Measurements from ENCODE around the gene COL8A1.
"Not testable (repeated sequence)": the region's sequence is repeated elsewhere in the genome, so short reads cannot be mapped to it uniquely, and the experiment has no call there.

Gene COL8A1

DNA sequence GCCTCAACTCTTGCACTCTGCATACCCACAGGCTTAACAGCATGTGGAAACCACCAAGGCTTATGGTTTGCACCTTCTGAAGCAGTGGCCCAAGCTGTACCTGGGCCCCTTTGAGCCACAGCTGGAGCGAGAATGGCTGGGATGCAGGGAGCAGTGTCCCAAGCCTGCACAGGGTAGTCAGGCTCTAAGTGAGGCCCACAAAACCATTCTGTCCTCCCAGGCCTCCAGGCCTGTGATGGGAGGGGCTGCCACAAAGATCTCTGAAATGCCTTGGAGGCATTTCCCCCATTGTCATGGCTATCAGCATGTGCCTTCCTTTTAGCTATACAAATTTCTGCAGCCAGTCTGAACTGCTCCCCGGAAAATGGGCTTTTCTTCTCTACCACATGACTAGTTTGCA lies 166.8 kb downstream of the COL8A1 start:
- DNase-seq (ENCODE audit: low read depth): no peak

DNA sequence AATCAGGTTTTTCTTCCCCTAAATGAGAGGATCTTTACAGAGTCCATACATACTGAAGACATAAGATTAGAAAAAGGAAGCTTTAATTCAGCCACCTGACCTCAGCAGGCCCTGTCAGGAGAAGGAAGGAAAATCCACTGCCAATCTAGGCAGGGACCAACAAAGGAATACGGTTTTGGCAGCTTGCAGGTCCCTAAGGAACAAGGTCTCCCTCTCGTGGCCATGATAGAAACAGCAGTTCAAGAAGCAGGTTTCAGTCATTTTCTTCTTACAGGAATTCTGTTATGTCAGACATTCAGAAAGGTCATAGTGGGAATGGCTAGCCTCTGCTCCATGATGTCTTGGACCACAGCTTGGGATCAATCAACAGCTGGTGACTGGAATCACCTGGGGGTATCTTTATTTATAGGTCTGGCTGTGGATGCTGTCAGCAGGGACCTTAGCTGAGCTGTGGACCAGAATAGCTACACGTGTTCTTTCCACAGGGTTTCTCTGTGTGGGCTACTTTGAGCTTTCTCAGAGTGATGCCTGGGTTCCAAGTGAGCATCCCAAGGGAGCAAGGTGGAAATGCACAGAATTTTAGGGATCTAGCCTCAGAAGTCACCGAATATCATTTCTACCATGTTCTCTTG lies 169.9 kb downstream of the COL8A1 start:
- DNase-seq (ENCODE audit: low read depth): peak; percentile 78

DNA sequence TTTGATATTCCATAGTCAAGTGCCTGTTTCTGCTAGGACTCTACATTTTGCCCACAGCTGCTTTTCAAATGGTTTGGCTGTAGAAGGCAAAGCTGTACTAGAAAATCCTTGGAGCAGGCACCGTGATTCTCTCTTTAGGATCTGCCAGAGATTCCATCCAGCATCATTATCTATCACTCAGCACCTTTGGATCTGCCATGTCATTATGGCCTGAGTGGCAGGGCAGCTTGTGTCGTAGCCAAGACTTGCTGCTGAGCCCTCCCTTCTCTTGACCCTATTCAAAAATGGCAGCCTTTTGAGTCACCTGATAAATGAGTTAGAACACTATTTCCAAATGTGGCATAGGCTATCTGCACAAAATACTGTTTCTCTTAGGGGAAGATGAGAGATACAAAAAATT lies 171.2 kb downstream of the COL8A1 start:
- DNase-seq (ENCODE audit: low read depth): no peak

DNA sequence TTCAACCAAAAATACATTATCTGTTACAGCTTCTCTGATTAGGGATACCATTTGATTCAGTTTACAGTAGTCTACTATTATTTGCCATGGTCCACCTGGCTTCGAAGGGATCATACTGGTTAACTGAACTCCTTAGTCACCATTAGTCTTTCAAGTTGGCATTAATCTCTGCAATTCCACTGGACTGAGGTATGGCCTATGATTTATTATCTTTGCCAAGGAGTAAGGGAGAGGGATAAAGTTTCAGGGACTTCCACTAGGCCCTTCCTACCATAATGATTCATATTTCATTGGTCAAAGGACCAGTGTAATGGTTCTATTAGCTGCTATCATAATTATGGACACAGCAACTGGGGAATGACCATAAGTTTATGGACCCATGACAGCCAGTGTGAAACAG lies 172.0 kb downstream of the COL8A1 start:
- no peak for DNase-seq (ENCODE audit: low read depth)

DNA sequence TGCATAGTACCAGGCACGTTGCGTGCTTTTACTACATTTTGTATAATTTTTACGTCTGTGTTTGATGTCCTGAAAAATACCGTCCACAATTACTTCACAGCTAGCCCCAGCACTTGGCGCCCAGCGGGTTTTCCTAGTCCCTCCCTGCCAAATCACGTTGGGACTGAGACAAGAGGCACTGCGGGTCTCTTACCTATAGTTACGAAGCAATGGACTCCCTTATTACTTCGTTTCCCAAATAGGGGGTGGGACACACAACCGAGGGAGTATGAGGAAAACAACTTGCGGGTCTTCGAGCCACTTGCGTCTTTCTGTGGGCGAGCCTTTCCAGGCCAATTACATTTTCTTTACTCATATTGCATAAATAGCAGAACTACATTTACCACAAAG lies 178.6 kb downstream of the COL8A1 start:
- DNase-seq (ENCODE audit: low read depth): no peak

DNA sequence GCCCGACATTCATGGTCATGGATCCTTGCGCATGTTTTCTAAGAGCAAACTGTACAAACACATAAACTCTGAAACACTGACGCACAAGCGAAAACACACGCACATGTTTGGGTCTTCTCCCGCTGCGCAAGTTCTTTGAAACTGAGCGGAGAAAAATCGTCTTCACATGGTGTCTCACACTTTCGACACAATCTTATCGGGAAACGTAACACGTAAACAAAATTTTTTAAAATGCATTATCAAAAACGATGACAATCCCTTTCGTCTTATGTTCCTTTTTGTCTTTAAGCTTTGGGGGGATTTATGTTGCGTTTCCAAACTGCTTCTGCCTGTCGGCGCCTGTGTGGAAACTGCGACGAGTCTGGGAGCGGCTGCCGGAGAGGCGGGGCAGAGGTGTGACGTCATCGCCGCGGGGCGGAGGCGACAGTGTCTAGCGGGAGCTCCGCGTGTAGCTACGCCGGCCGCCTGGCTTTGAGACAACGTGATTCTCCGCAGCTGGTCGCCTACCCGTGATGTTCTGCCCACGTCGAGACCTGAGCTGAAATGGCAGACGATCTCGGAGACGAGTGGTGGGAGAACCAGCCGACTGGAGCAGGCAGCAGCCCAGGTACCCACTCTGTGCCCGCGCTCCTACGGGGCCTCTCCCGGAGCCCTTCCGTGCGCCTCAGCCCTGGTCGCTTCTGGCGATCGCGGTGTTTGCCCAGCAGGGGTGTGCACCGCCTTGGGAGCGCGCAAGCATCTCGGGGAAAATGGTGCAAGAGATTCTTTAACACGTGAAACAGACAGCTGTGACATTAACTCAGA lies 179.2 kb downstream of the COL8A1 start, which contains the start of gene CMSS1:
CMSS1 (plus strand) TSS at position 426 of the 804 bp plus-strand sequence.
- peak; percentile 90 for DNase-seq (ENCODE audit: low read depth)

DNA sequence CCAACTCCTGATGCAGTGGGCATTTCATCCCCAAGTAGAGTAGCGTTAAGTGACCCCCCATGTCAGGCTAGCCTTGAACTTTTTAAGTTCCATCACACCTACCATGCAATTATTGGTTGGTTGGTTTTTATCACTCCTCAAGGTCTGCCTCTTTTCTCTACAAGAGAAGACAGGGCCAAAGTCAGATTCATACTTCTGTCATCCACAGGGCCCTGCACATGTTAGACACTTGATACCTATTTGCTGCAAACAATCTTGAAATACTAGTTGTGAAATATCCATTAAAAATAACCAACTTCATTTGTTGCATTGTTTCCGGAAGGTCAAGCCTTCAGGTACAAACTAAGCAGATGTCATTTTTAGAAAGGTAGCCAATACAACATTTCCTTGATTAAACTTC lies 180.4 kb downstream of the COL8A1 start:
- peak; percentile 3 for DNase-seq (ENCODE audit: low read depth)

DNA sequence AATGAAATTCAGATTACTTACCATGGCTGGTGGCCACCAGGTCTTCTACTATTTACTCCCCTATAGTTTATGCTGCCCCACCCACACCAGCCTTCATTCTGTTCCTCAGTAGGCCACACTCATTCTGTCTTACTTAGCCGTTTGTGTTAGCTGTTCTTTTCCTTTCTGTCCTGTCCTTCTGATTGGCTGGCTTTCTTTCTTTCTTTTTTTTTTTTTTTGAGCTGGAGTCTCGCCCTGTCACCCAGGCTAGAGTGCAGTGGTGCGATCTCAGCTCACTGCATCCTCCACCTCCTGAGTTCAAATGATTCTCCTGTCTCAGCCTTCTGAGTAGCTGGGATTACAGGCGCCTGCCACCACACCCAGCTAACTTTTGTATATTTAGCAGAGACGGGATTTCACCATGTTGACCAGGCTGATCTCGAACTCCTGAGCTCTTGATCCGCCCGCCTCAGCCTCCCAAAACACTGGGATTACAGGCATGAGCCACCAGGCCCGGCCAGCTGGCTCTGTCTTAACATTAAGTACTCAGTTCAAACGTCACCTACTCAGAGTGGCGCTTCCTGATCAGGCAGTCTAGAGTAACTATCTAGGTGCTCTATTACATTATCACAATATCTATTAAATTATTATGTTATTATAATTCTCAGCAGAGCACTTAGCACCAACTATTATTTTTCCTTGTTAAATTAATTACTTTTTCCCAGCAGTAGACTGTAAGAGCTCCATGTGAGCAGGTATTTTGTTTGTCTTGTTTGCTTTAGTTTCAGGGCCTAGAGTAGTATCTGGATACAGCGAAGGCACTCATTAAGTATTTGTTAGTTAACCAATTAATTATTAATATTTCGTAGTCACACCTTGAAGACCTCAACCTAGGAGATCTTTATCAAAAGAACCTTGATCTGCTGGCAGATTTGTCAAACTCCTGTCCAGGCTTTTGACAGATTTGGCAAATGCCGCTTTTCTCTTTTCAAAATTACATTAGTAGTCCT lies 185.6 kb downstream of the COL8A1 start:
- DNase-seq (ENCODE audit: low read depth): no peak

DNA sequence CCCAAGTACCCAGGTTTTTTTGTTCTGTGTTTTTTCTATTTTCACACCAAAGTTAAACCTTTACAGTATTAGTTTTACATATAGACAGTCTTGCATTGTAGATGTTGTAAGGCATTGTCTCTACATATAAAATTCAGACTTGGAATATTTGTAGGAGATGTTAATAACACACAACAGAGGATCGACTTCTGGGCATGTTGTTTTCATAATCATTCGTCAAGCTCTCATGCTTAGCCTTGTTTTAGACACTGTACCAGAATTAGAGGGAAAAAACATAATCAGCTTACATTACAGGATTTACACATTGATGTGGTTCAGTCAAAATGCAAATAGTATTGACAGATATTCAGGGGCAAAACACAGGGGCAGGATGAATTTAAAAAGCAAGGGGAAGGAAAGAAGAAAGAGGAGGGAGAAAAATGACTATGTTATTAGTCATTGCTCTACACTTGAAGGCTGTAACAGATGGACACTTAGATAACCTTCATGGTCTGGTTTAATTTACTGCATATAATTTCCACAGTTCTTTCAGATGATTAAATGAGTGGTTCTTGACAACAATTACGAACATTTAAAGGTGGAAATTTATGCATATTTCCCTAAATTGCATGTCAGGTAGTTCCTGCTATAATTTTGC lies 186.7 kb downstream of the COL8A1 start:
- DNase-seq (ENCODE audit: low read depth): no peak

DNA sequence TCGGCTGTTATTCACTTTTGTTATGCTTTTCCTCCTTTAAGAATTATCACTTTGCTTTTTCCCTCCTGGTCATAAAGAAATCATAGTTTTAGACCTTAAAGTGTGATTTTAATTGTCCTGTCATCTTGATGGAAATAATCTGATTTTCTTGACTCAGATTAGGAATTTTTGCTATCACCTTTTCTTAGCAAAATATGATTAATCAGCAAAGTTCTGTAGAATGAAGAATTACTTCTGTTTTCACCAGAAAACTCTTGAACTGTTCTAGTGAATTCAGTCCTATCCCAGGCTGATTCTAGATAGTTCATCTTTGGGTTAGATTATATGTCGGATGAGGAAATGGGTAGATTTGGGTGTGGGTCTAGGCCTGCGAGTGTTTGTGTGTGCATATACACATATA lies 191.4 kb downstream of the COL8A1 start:
- DNase-seq (ENCODE audit: low read depth): no peak

DNA sequence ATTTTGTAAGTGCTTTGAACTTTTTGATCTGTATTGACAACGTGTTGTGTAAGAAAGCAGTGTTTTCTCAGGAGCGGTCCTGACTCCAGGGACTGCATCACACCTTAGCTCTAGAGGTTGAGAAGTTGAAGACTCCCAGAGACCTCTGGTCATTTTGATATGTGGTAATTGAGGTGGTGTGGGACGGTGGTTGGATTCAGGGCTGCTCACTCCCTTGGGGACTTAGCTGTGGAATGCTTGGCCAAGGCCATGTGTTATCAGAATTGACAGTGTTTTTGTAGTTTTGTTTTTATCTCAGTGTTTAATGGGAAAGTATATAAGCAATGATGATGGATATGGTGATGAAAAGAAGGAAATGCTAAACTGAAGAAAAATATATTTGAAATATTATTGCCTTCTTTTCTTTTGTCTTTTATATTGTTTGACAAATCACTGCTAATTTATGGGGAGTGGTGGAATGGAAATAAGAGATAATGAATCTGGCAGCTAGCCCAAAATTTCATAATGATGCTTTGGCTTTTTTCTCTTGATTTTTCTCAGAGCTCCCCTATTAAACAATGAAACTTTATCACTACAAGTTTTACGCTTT lies 195.3 kb downstream of the COL8A1 start:
- DNase-seq (ENCODE audit: low read depth): no peak

DNA sequence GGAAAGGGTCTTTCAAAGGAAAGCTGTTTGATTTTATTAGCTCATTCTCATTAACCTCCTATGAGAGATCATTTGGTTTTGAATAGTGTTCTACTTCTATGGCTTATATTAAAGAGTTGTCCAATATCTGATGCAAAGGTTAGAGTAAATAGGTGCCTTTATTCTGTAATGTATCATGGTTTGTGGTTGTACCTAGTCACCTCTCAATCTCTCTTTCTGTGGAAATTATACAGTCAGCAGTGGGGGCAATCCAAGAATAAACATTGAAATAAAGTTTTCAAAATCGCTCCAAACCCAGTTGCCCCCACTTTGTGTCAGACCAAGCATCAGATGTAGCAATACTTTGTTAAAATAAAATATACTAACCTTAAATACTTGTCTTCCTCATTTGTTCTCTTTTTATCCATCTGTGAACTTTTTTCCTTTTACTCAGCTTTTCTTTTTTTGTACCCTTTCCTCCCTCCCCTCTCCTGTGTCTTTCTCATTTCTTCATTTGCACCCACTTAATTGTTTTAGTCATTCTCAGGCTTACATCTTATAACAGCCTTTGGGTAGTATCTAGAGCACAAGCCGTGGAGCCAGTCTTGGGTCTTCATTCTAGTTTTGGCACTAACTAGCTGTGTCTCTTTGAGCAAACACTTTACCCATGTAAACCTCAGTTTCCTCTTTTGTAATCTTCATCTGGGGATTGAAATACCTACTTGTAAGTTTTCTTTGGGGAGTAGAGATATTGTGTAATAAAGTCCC lies 196.0 kb downstream of the COL8A1 start:
- no peak for DNase-seq (ENCODE audit: low read depth)

DNA sequence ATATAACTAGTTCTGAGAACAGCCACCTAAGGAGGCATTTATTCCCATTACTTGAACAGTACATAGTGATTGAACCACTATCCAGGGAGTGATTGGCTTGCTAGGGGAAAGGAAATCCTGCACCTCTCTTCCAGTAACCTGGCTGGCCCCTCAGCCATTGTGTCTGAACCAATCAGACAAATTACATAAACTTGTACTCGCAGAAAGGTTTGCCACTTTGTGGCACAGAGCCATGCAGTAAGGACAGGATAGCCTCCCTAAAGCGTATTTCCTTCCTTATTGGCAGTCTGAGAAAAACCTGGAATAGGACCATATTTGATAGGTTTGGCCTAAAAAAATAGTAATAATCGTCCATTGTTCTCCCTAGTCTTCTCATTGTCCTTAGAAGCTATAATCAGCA lies 198.3 kb downstream of the COL8A1 start:
- DNase-seq (ENCODE audit: low read depth): no peak

DNA sequence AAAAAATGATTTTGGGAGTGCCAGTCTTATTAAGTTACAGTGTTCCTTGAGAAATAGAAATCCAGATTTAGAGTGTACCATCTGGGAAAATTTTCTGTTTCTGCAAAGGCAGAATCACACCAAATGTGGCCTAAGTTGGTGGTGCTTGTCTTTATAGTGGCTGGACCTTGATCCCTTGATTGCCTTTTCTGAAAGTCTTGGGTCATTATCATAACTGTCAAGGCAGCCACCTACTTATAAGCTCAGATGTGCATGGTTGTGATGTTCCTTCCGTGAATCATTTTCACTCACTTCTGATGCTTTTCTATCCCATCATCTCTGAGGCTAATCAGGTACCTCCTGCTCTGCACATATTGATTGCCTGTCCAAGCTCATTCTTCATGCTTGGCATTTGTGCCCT lies 199.3 kb downstream of the COL8A1 start:
- no peak for DNase-seq (ENCODE audit: low read depth)

DNA sequence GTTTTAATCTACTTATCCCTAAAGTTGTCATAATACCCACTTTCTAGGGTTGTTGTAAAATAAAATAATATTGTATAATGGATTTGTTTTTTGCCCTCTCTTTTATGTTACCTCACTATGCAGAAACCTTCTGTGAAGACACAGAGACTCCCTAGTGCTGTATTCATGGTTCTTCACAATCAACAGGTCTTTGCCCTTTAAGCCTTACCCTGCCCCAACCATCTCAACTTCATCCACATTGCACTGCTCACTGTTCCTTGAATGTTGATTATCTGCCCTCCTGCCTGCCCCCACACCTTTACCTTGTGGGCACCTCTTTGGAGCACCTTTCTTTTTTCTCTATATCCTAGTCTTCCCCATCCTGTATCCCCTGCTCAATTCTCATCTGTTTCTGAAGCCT lies 200.4 kb downstream of the COL8A1 start:
- DNase-seq (ENCODE audit: low read depth): no peak

DNA sequence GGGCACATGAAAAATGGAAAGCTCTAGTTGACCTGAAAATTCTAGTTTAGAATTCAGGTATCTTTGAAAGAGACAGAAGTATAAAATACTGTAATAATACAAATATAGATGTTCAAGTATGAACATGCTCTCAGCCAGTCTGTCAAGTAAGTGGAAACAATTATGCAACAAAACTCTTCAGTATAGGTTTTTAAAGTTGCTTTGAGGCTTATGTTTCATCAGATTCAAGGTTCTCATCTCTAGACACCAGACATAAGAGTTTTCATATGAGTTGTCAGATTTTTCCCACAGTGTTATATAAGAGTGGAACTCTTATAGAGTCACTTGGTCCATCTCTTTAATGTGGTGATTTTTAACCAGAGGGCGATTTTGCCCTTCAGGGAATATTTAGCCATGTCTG lies 201.2 kb downstream of the COL8A1 start:
- no peak for DNase-seq (ENCODE audit: low read depth)

DNA sequence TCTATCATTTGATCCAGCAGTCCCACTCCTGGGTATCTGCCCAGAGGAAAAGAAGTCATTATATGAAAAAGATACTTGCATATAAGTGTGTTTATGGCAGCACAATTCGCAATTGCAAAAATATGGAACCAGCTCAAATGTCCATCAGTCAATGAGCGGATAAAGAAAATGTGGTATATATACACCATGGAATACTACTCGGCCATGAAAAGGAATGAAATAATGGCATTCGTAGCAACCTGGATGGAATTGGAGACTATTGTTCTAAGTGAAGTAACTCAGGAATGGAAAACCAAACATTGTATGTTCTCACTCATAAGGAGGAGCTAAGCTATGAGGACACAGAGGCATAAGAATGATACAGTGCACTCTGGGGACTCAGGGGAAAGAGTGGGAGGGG lies 203.6 kb downstream of the COL8A1 start:
- DNase-seq (ENCODE audit: low read depth): not testable (repeated sequence)

DNA sequence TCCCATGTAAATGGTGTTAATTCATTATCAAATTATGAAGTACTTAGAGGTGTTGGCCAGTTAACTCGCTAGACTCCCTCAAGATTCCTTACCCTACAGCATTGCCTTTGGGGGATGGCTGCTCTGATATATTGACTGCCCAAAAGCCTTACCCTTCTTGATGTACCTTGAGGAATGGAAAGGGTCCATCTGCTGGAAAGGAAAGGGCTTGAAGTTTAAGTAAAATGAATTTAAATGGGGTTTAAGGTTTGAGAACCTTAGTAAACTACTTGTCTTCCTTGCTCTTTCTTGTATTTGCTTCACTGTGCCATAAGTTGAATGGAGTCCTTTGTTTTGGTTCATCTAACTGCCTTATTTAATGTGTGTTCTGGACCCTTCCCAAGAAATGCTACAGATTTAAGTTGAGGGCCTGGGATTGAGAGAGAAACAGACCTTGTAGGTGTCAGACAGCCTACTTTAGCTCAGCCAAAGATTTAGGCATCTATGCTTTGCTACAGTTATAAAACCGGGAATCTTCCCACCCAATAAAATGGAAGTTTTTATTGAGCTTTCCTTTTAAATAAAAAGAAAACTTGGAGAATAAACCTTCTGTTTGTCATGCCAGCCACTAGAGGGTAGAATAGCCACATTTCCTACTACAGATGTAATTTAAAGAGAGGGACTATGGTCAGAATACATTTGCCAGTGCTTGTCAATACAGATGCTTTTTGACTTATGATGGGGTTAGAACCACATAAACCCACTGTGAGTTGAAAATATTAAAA lies 204.6 kb downstream of the COL8A1 start:
- peak; percentile 54 for DNase-seq (ENCODE audit: low read depth)

DNA sequence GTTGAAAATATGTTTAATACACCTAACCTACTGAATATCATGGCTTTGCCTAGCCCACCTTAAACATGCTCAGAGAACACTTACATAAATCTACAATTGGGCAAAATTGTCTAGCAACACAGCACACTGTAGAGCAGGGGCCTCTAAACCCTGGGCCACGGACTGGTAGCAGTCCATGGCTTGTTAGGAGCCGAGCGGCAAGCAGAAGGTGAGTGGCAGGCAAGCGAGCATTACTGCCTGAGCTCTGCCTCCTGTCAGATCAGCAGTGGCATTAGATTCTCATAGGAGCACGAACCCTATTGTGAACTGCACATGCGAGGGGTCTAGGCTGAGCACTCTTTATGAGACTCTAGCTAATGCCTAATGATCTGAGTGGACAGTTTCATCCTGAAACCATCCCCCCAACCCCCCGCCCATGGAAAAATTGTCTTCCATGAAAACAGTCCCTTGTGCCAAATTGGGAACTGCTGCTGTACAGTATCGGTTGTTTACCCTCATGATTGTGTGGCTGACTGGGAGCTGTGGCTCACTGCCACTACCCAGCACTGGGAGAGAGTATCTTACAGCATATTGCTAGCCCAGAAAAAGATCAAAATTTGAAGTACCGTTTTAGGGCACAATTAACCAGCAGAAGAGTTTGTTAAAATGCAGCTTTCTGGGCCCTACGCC lies 205.3 kb downstream of the COL8A1 start:
- DNase-seq (ENCODE audit: low read depth): peak; percentile 8

DNA sequence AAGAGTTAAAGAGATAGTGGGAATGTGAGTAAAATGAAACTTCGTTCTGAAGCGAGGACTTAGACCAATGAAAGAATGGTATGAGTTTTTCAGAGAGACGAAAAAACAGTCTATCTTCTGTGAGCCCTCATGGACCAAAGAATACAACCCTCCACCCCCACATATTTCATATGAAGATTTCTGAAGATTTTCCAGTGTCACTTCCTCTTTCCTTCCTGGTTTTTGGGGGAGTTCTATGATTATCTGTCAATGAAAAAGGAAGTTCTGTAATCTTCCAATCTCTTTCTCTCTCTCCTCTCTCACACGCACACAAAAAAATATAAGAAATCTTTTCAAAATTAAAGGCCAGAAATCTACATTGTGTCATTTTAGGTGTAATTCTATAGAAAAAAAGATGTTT lies 206.9 kb downstream of the COL8A1 start:
- no peak for DNase-seq (ENCODE audit: low read depth)

Data from fibroblast of gingiva (primary cell).